A549 (cell line): ENCODE measurements around the gene DNAH5. TPM values are rescaled to one million over a fixed set of nuclear protein-coding genes. Genes with fewer than 3 reads are reported as not detected.
A peak's percentile ranks its signal among the peaks of the same experiment; 100 is the strongest.

Experiments used
- ATAC-seq, 2 experiments: fragments of 200-7000 bp in 1 of 2; fragments of >200 bp in 1 of 2; cut with Nextera tagmentation in 1 of 2; cut with Tn5 transposase in 1 of 2; 3 replicates each; pipeline versions ENCODE4 v1.8.0 to v1.9.1; 2018 to 2020; ENCODE audit warnings: mild to moderate bottlenecking in 1 of 2, moderate library complexity in 1 of 2
- CTCF ChIA-PET: fragments of 300-600 bp; sonication (Branson Sonifier 250); formaldehyde crosslinking; extraction: SDS; loops from one replicate; lab custom pipeline; 2021; ENCODE audit warnings: antibody characterized with exemption, inconsistent platforms; lab: Yijun Ruan, JAX
- POLR2A ChIA-PET: fragments of 350-600 bp; formaldehyde crosslinking; extraction: SDS; loops from one replicate; lab custom pipeline; 2021; ENCODE audit warnings: antibody characterized with exemption, inconsistent platforms; lab: Yijun Ruan, JAX
- DNase-seq, 2 experiments: peaks; one replicate each; pipeline versions ENCODE4 v3.0.0 to v3.0.0-alpha.2; 2011 to 2016; ENCODE audit warnings: low read depth in 1 of 2, low spot score in 1 of 2
- FAIRE-seq: peaks from 2 replicates; lab custom pipeline; 2011; peaks lifted over from hg19 to GRCh38; lab: Jason Lieb, UNC
- H3K27ac ChIP-seq, 2 experiments: fragments of >200 bp; sonication (Bioruptor Twin); formaldehyde crosslinking; 3 replicates each; pipeline ENCODE4 v1.5.1; 2016 to 2017
- H3K4me1 ChIP-seq: fragments of >200 bp; sonication (Bioruptor Twin); formaldehyde crosslinking; 3 replicates; pipeline ENCODE4 v1.6.1; 2016
- H3K4me2 ChIP-seq: fragments of >200 bp; sonication (Bioruptor Twin); formaldehyde crosslinking; 3 replicates; pipeline ENCODE4 v1.6.1; 2016
- H3K4me3 ChIP-seq: fragments of >200 bp; sonication (Bioruptor Twin); formaldehyde crosslinking; 3 replicates; pipeline ENCODE4 v1.5.1; 2016
- H3K9me3 ChIP-seq: fragments of >200 bp; sonication (Bioruptor Twin); formaldehyde crosslinking; 3 replicates; pipeline ENCODE4 v1.6.1; 2016
- CBX2 ChIP-seq: fragments of 200-600 bp; sonication (generic); IDR thresholded peaks from 2 replicates; pipeline ENCODE4 v1.6.1; 2016; ENCODE audit warnings: low read depth, mild to moderate bottlenecking, borderline replicate concordance
- CEBPB ChIP-seq, 2 experiments: fragments of >200 bp in 1 of 2; sonication (Bioruptor Twin) in 1 of 2; formaldehyde crosslinking in 1 of 2; IDR thresholded peaks; 2 replicates each; pipeline ENCODE4 v1.6.1; 2012 to 2016
- EHMT2 ChIP-seq: fragments of 200-600 bp; sonication (generic); IDR thresholded peaks from 2 replicates; pipeline ENCODE4 v1.6.1; 2016; ENCODE audit warnings: antibody characterized with exemption, low read depth, mild to moderate bottlenecking, moderate library complexity
- ELK1 ChIP-seq: fragments of 150-350 bp; IDR thresholded peaks from 2 replicates; pipeline ENCODE4 v1.6.1; 2014; ENCODE audit warnings: low read depth, mild to moderate bottlenecking, low read length
- FOSL2 ChIP-seq, 2 experiments: fragments of 450-650 bp in 1 of 2; fragments of >200 bp in 1 of 2; sonication (Bioruptor Twin) in 1 of 2; formaldehyde crosslinking; IDR thresholded peaks; 2 replicates each; pipeline versions ENCODE4 v1.5.0 to v1.6.1; 2016 to 2020; ENCODE audit warnings: mild to moderate bottlenecking in 1 of 2, moderate library complexity in 1 of 2
- GATA3 ChIP-seq: IDR thresholded peaks from 2 replicates; pipeline ENCODE4 v1.6.1; 2012; ENCODE audit warnings: borderline replicate concordance
- HOXB5 ChIP-seq: fragments of 250-450 bp; sonication (Bioruptor Pico); IDR thresholded peaks from 2 replicates; pipeline ENCODE4 v1.5.0; 2020; ENCODE audit warnings: mild to moderate bottlenecking, moderate library complexity
- KDM1A ChIP-seq: fragments of 200-600 bp; sonication (generic); IDR thresholded peaks from 2 replicates; pipeline ENCODE4 v1.6.1; 2016; ENCODE audit warnings: low read depth, mild to moderate bottlenecking
- MAX ChIP-seq: IDR thresholded peaks from 2 replicates; pipeline ENCODE4 v1.6.1; 2012
- MAZ ChIP-seq: fragments of 150-350 bp; IDR thresholded peaks from 2 replicates; pipeline ENCODE4 v1.6.1; 2014; ENCODE audit warnings: antibody characterized with exemption, low read depth, low read length, borderline replicate concordance
- PHF8 ChIP-seq: fragments of 200-600 bp; sonication (generic); IDR thresholded peaks from 2 replicates; pipeline ENCODE4 v1.6.1; 2016; ENCODE audit warnings: low read depth, mild to moderate bottlenecking, antibody characterized with exemption, moderate library complexity, borderline replicate concordance
- POLR2AphosphoS2 ChIP-seq: conservative IDR thresholded peaks from 2 replicates; pipeline ENCODE4 v1.6.1; 2012; ENCODE audit warnings: low read length, improper control_type of control experiment, inconsistent platforms
- RARB ChIP-seq: fragments of 250-450 bp; sonication (Bioruptor Pico); IDR thresholded peaks from 2 replicates; pipeline ENCODE4 v1.8.0; 2021; ENCODE audit warnings: mild to moderate bottlenecking, moderate library complexity
- RCOR1 ChIP-seq: fragments of 150-350 bp; IDR thresholded peaks from 2 replicates; pipeline ENCODE4 v1.6.1; 2014; ENCODE audit warnings: antibody characterized with exemption, low read length, low read depth
- SREBF2 ChIP-seq: fragments of 450-650 bp; IDR thresholded peaks from 2 replicates; pipeline ENCODE4 v1.6.1; 2014; ENCODE audit warnings: mild to moderate bottlenecking, moderate library complexity
- ZC3H11A ChIP-seq: fragments of 450-650 bp; IDR thresholded peaks from 2 replicates; pipeline ENCODE4 v1.6.1; 2014; ENCODE audit warnings: antibody characterized with exemption, mild to moderate bottlenecking
- ZFP36 ChIP-seq: fragments of 450-650 bp; IDR thresholded peaks from 2 replicates; pipeline ENCODE4 v1.6.1; 2014; ENCODE audit warnings: borderline replicate concordance; ENCODE audit not compliant: partially characterized antibody
- ZNF302 ChIP-seq: fragments of 250-450 bp; sonication (Bioruptor Pico); IDR thresholded peaks from 2 replicates; pipeline ENCODE4 v1.9.0; 2021; ENCODE audit warnings: inconsistent platforms, mild to moderate bottlenecking, moderate library complexity
- WGBS: methylation state at CpG from one replicate; pipeline ENCODE4 v1.1.6; 2017; ENCODE audit errors: missing lambda C conversion rate; 5-methylcytosine and 5-hydroxymethylcytosine counted together
- polyA minus RNA-seq: library from RNA; depleted of rRNA, polyadenylated mRNA; stranded (reverse); fragments of >200 nt; gene quantifications from 2 replicates; pipeline ENCODE4 v1.2.3, GENCODE V29; 2011; rRNA and poly(A)+ RNA removed
- polyA plus RNA-seq, 4 experiments: library from polyadenylated mRNA; depleted of rRNA in 3 of 4; stranded (reverse); fragments of >200 nt; fragmentation: RNase III in 1 of 4; extraction: RNeasy Plus Mini Kit Qiagen cat#74134 plus additional on column Dnase treatment in 1 of 4; gene quantifications; 2 replicates in 3 of 4; 3 replicates in 1 of 4; pipeline ENCODE4 v1.2.3, GENCODE V29; 2011 to 2017
- TF ChIP-seq, protein P1 (sequence below): fragments of 450-650 bp; IDR thresholded peaks from 2 replicates; pipeline ENCODE4 v1.6.1; 2014; ENCODE audit warnings: antibody characterized with exemption
- TF ChIP-seq, protein P2 (sequence below): fragments of 250-450 bp; sonication (Bioruptor Pico); IDR thresholded peaks from 2 replicates; pipeline ENCODE4 v1.5.0; 2021; ENCODE audit warnings: mild to moderate bottlenecking, moderate library complexity, borderline replicate concordance
- TF ChIP-seq, protein P3 (sequence below): fragments of >200 bp; sonication (Bioruptor Twin); formaldehyde crosslinking; IDR thresholded peaks from 2 replicates; pipeline ENCODE4 v1.6.1; 2016

Gene DNAH5
- polyA plus RNA-seq (2011; rRNA removed) = 1.0 TPM in 2 replicates
- 0.22 and 0.29 TPM in 2 replicates for polyA plus RNA-seq (2012; cell fraction: cytosol; rRNA removed)
- 0.38 and 0.59 TPM in 2 replicates for polyA plus RNA-seq (2012; cell fraction: nucleus; rRNA removed)
- polyA plus RNA-seq (2017; fragmentation: RNase III; extraction: RNeasy Plus Mini Kit Qiagen cat#74134 plus additional on column Dnase treatment) = 0.15 to 0.24 TPM (median 0.21 TPM) in 3 replicates
- polyA minus RNA-seq = 1.8 and 2.3 TPM in 2 replicates

DNA sequence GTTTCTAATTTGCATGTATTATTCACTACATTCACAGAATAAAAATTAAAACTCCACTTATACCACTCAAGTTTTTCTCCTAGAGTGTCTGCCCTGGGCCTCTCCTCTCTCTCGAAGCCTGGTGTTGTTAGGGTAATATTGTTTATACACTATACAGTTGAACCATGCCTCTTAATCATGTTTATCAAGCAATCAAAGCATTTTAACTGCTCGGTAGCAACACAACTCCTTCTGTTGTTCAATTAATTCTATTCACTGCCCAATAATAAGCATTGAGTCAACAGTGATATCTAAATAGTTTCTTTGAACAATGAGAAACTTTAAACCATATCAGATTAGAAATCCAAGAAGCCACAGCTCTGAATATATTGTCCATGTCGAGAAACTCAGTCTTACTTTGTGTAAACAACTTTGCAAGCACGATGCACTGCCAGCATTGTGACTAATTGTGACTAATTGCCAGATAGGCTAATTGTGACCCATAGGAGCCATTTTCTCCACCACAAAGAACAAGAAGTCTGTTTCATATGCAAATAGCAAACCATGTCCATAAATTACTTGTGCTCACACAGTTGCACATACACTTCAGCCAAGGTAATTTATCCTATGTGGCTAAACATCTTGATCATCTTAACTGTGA lies at the start of gene DNAH5:
TSS of gene DNAH5 (minus strand) at position 129 of the 640 bp plus-strand sequence. CDS start 250 bp downstream, outside the sequence.
- Histone ChIP-seq H3K4me1 (no peaks in the 10 kb centered on the region), H3K27ac (no peak within 1 kb of the TSS), H3K9me3 (no peaks in the 10 kb centered on the region), H3K4me2 (no peak within 1 kb of the TSS), H3K4me3 (no peak within 1 kb of the TSS)
- DNase-seq = no peak
- WGBS = 34% methylated on average over 4 of the region's 4 CpGs
- FAIRE-seq = no peak
- ChIA-PET POLR2A (no interaction called here), CTCF (no interaction called here)
- TF ChIP-seq POLR2AphosphoS2 (no peak), GATA3 (no peak), MAX (no peak), RARB (CRISPR knock-in tag) (no peak), MAZ (no peak), PHF8 (no peak), EHMT2 (no peak)
- TF ChIP-seq, protein P1, sequence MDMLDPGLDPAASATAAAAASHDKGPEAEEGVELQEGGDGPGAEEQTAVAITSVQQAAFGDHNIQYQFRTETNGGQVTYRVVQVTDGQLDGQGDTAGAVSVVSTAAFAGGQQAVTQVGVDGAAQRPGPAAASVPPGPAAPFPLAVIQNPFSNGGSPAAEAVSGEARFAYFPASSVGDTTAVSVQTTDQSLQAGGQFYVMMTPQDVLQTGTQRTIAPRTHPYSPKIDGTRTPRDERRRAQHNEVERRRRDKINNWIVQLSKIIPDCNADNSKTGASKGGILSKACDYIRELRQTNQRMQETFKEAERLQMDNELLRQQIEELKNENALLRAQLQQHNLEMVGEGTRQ = no peak
- no peak for ATAC-seq

- FAIRE-seq (no peak), DNase-seq (no peak), ATAC-seq (no peak; a peak in 1 of 6 replicates)
- CTCF ChIA-PET = interaction anchor here (0.6 to 1.8 kb wide), 4 partner anchors 17 to 369 kb away, joined by 3 to 4 read pairs (median 4); no protein-coding TSS in a partner anchor
- Histone ChIP-seq H3K4me3 (no peak overlapping the region), H3K9me3 (peaks cover 18% of the 10 kb centered on the region), H3K4me1 (no peaks in the 10 kb centered on the region)
- POLR2A ChIA-PET = no interaction called here
- WGBS = 92% methylated on average over 11 of the region's 11 CpGs
- TF ChIP-seq KDM1A (no peak), CEBPB (IDR thresholded peaks at IDR 0.05) (no peak), CBX2 (no peak), ELK1 (no peak), RCOR1 (no peak), SREBF2 (no peak), HOXB5 (no peak), ZNF302 (CRISPR knock-in tag) (no peak), ZFP36 (no peak), FOSL2 (IDR thresholded peaks at IDR 0.05) (no peak), FOSL2 (CRISPR knock-in tag; IDR thresholded peaks at IDR 0.05) (no peak), ZC3H11A (no peak)
- TF ChIP-seq, protein P2, sequence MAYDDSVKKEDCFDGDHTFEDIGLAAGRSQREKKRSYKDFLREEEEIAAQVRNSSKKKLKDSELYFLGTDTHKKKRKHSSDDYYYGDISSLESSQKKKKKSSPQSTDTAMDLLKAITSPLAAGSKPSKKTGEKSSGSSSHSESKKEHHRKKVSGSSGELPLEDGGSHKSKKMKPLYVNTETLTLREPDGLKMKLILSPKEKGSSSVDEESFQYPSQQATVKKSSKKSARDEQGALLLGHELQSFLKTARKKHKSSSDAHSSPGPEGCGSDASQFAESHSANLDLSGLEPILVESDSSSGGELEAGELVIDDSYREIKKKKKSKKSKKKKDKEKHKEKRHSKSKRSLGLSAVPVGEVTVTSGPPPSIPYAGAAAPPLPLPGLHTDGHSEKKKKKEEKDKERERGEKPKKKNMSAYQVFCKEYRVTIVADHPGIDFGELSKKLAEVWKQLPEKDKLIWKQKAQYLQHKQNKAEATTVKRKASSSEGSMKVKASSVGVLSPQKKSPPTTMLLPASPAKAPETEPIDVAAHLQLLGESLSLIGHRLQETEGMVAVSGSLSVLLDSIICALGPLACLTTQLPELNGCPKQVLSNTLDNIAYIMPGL (CRISPR knock-in tag) = no peak
- TF ChIP-seq, protein P3, sequence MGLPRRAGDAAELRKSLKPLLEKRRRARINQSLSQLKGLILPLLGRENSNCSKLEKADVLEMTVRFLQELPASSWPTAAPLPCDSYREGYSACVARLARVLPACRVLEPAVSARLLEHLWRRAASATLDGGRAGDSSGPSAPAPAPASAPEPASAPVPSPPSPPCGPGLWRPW = no peak
- TF ChIP-seq, all 56 proteins: peak for 0
- H3K27ac ChIP-seq = peak overlapping the region in 1 of 2 experiments; percentile 15; a peak in 1 of 6 replicates
- H3K4me2 ChIP-seq = no peak overlapping the region
Observed at GRCh38 chr5:13993926-13994325, 49.4 kb upstream of the DNAH5 start.
